Fibroblast of villous mesenchyme (primary cell): ENCODE data around the gene CELF2. TPM values are rescaled to one million over a fixed set of nuclear protein-coding genes. Genes with fewer than 3 reads are reported as not detected.

Experiments used
- DNase-seq: peaks from one replicate; pipeline ENCODE4 v3.0.0-alpha.2; 2010; ENCODE audit warnings: low read depth
- H3K4me3 ChIP-seq: 2 replicates; pipeline ENCODE4 v1.5.1; 2011; ENCODE audit warnings: low read depth, mild to moderate bottlenecking, low read length
- total RNA-seq: library from RNA; depleted of rRNA; stranded (reverse); fragments of >200 nt; gene quantifications from 2 replicates; pipeline ENCODE4 v1.2.3, GENCODE V29; 2012
- TF ChIP-seq, protein P1 (sequence below): IDR thresholded peaks from 2 replicates; pipeline ENCODE4 v1.5.1; 2012; ENCODE audit warnings: low read depth, mild to moderate bottlenecking, low read length; ENCODE audit not compliant: insufficient read depth

CELF2 gene
- total RNA-seq, 1 donor, result 2.2 TPM

DNA sequence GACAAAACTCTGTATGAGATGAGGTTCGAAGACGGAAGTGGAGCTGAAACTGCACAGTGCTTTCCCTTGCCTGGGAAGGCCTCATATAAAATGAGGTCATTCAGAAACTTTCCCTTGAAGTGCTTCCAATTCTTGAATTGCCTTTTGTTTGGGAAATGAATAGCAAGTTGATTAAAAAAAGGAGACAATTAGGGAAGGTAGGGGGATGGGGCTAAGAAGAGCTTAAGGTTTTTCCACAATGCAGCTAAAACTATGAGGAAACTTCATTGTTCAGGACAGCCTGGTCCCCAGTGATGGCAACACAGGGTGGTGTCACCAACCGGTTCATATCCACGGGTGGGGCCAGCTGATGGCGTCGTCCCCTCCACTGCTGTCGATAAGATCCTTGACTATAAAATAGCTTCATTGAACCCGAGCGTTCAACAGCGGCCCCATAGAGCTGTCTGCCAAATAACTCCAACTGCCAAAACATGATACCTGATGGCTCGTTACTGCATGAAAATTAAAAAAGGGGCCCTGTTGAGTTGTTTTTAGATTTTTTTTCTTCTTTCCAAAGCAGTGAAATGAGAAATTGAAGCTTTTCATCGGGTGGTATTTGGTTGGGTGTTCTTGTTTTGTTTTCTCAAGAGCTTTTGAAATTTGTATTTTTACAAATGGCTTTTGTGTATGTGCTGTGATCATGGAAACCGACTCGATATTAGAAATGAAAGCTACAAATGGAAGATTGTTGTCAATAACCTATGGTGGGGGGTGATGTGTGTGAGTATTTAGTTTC is 2.8 kb upstream of the CELF2 start:
- DNase-seq, result no peak
- TF ChIP-seq, protein P1, sequence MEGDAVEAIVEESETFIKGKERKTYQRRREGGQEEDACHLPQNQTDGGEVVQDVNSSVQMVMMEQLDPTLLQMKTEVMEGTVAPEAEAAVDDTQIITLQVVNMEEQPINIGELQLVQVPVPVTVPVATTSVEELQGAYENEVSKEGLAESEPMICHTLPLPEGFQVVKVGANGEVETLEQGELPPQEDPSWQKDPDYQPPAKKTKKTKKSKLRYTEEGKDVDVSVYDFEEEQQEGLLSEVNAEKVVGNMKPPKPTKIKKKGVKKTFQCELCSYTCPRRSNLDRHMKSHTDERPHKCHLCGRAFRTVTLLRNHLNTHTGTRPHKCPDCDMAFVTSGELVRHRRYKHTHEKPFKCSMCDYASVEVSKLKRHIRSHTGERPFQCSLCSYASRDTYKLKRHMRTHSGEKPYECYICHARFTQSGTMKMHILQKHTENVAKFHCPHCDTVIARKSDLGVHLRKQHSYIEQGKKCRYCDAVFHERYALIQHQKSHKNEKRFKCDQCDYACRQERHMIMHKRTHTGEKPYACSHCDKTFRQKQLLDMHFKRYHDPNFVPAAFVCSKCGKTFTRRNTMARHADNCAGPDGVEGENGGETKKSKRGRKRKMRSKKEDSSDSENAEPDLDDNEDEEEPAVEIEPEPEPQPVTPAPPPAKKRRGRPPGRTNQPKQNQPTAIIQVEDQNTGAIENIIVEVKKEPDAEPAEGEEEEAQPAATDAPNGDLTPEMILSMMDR, result no peak
- H3K4me3 ChIP-seq, result no peak overlapping the region

DNA sequence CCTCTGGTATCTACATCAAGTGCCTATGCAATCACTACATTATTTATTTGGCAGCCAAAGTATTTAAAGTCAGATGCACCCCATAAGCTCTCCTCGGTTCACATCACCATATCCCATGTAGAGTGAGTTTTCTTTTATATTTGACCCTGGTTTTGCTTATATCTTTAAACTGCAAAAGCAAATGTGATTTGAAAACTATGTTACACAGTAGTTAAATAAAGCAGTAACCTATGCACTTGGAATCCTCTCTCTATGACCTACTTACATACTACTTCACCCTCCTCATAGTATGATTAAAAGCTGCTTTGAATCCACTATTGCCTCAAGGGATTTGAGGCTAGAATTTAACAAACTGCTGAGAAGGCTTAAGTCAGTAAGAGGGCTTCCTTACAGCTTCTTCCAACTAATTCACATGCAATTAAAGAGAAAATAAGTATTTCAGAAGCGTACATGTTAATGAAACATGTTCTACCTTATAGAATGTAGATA is 2.2 kb upstream of the CELF2 start:
- TF ChIP-seq, protein P1, result no peak
- no peak for DNase-seq
- H3K4me3 ChIP-seq, result no peak overlapping the region

DNA sequence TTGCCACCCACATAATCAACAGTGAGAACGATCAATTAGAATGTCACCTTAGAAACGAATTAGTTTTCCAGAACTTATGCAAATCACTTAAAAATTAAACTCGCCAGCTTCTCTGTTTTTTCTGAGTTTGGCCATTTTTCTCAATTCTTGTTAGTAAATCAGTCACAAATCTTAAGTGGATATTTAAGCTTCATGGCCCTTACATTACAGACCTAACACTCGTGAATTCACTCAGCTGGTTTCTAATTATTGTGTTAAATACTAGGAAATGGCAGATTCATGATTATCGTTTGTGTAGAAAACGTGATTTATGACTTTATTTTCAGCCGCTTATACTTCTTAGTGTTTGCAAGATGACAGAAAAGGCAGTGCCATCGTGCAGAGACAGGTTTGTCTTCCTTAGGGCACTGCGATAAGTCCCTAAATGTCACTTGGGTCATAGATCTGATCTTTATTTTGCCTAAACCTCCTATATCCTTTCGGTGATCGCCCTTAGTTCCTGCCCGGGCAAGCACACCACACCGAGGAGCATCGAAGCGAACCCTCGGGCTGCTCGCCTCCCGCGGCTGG is 587 bp upstream of the CELF2 start:
- TF ChIP-seq, protein P1, result no peak
- H3K4me3 ChIP-seq, result peak overlapping the region; percentile 35
- no peak for DNase-seq

DNA sequence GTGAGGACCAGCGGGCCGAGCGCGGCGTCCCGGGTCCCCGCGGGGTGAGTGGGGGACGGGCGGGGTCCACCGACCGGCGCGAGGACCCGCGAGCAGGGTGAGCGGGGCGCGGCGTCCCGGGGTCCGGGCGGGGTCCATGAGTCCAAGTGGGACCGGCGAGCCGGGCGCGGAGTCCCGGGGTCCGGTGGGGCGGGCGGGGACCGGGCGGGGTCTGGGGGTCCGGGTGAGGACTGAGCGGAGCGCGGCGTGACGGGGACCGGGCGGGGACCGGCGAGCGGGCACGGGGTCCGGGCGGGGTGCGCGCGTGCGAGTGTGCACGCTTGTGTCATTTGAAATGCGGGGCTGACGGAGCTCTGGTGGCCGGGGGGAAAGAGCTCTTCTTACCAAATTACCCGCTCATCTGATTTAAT is 765 bp downstream of the CELF2 start:
- H3K4me3 ChIP-seq, result no peak overlapping the region
- TF ChIP-seq, protein P1, result no peak
- DNase-seq, result no peak

DNA sequence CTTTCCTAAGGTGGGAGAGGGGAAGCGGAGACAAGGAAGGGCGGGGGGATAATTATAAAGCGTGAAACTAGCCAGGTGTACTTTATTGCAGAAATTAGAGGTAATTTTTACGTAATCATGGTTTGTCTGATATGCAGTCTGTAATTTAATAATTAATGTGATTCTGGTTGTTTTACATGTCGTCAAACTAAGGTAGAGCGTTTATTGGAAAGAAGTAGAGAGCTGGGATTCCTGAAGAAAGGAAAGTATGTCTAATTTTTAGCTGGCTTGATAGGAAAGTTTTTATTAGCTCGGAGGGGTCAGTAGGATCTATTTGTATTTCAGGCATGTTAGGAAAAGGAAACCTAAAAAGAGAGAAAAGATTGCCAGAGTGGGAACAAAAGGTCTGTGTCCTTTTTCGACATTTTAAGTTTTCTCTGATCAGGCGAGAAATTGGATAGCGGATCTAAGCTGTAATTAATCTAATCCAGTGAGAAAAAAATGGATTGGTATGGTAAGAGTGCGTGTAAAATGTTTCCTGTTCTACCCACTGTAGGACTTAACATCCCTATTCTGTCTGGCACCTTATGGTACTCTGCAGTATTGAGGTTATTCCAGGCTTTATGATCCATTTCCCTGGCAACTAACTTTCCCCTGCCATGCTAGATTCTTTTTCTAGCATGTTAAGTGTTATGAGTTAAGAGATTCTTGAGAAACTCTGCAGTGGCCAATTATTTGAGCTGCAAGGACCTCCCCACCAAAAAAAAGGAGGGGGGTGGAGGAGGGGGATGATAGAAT is 1.4 kb downstream of the CELF2 start:
- TF ChIP-seq, protein P1, result no peak
- H3K4me3 ChIP-seq, result no peak overlapping the region
- DNase-seq, result no peak

DNA sequence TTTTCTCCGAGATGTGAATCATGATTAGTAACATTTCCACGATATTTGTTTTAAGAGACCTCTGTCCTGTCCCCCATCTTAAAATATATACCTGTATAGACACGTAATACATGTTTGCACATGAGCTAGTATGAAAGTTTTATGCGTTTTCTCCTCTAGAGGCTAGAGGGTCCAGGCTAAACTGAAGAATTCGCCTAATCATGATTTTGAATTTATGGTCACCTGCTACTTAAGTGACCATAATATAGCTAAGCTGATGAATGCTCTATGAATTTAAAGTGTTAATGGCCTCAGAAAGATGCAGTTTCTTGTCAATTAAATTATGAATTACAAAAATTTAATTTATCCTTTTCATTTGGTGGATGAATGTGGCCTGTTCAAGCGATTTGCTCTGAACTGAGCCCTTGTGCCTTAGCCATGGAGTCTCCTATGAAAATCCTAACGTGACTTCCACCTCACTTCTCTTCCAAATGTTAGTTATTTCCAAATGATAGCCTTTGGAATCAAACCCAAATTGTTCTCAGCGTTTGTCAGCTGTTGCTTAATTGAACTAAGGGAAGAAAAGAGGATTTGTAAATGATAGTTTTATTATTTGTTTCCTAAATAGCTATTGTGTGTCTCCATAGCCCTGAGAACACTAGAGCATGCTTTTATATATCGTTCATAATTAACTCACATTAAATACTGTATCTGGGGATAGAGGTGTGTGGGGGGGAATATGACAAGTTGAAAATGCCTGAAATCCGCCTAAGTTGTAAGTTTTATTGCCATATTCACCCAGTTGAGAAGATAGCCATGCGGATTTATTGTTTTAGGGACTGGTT is 2.3 kb downstream of the CELF2 start:
- no peak for DNase-seq
- TF ChIP-seq, protein P1, result no peak
- no peak overlapping the region for H3K4me3 ChIP-seq
